ENCODE data around the gene MYO10. TPM values are rescaled to one million over a fixed set of nuclear protein-coding genes. Genes with fewer than 3 reads are reported as not detected.

MYO10 gene
- polyA plus RNA-seq, 12 donors, result 20.3 to 40.0 (median 29.8) TPM; not detected in 1

GRCh38 chr5:16944816-16945562 lies 8.9 kb upstream of the MYO10 start:
- no peak for DNase-seq

- no peak for DNase-seq
Measured at GRCh38 chr5:16943846-16944678, 8.0 kb upstream of the MYO10 start.

- DNase-seq, result no peak
Measured at GRCh38 chr5:16937503-16938161, 1.5 kb upstream of the MYO10 start.

- DNase-seq, result no peak
Measured at GRCh38 chr5:16936989-16937438, 926 bp upstream of the MYO10 start.

DNA sequence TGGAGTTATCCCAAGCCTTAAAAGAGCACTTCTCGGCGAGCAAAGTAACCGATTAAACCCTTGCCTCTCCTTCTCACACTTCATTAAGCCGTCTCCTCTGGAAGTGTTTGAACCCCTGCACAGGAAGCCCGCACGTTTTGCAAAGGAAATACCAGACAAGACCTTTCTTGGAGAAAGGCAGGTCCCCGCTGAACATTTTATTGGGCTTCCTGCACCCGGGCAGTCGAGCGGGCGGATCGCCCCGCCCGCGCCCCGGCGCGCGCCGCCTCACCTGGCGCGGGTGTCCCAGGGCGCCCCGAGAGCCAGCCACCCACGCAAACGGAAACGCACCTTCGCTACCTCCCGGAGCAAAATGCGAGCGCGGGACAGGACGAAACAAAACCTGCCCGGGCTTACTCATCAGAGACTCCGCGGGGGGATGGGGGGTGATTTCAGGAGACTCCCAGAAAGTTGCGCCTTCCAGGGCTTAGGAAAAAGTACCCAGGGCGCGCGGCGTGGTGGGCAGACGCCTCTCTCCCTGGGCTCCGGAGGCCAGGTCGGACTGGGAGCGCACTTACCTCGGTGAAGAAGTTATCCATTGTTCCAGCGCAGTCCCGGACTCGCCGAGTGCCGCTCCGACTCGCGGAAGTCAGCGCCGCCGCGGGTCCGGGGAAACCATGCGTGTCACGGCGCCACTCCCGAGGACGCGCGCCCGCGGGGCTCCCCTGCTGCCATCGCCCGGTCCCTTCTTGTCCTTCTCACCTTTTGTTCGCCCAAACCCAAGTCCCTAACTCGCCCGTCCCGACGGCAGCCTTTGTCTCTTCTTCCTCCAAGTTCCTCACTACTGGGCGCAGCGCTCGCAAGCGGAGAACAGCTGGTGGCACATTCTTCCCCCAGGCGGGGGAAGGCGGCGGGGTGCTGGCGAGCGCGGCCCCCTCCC lies 598 bp downstream of the MYO10 start:
- peak; percentile 57 for DNase-seq

DNA sequence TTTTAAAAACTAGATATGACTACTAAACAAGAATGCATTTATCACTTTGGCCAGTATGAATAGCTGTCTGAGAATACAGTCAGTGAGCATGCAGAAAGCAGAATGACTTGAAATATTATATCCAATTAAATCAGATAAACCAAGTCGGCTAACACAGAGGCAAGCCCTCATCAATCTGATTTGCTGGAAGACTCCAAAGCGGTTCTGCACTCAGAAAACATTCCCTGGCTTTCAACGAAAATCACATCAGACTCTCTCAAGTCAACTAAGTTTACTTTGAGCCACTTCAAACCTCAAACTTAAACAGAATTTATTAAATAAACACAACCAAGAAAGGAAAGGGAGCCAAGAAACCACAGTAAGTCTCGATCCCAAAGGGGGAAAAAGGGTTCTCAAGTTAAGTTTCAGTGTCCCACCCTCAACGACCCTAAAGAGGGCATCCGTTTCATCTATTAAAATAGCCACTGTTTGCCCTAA lies 1.4 kb downstream of the MYO10 start:
- no peak for DNase-seq

GRCh38 chr5:16934123-16934522 lies 2.0 kb downstream of the MYO10 start:
- DNase-seq, result peak; percentile 65

GRCh38 chr5:16933337-16933736 lies 2.8 kb downstream of the MYO10 start:
- no peak for DNase-seq

GRCh38 chr5:16932401-16932800 lies 3.7 kb downstream of the MYO10 start:
- no peak for DNase-seq

DNA sequence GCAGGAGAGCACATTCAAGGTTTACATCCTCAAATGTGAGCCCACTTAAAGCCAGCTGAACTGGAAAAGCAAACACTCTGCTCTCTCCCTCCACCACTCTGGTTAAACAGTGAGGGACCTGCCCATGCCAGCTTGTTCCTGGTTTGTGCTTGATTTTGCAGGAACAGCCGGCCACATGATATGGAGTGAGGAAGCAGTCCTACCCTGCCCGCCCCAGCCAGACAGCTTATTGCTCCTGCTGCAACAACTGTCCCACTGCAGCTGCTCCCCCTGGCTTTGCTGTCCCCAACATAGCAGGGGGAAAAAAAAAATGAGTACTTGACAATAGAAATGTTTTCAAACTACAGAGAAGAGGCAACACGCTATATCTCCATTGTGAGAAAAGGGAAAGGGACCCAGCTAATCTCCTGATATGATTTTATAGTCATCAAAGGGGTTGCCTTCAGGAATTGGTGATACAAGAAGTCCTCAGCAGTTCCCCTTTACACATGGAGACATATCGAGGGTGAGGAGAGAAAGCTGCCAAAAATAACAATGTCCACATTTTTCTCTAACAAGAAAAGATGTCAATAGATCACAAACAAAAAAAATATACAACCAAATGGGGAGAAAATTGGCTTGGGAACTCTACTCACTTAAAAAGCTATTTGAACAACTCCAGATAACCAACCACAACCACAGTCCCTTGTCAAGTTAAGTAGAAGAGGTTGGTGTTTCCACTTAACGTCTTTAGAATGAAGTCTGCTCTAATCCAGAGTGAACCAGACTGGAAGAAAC lies 4.6 kb downstream of the MYO10 start:
- DNase-seq, result no peak

DNA sequence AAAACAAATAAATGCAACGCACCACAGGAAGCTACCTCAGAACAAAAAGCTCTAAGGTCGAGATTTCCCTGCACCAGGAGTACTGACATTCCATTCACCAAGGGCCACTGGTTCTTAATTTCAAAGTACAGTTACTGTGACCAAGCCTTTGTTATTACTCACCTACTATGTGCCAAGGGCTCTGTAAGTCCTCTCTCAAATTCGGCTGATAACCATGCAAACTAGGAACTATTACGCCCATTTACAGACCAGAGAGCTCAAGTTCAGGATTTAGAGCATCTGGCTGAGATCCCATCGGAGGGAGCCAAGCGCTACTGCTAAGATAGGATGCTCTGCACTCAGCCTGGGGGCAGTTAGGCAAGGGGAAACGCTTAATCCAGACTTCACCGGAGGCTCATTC lies 5.6 kb downstream of the MYO10 start:
- DNase-seq, result no peak

- DNase-seq, result no peak
Measured at GRCh38 chr5:16929831-16930230, 6.3 kb downstream of the MYO10 start.

DNA sequence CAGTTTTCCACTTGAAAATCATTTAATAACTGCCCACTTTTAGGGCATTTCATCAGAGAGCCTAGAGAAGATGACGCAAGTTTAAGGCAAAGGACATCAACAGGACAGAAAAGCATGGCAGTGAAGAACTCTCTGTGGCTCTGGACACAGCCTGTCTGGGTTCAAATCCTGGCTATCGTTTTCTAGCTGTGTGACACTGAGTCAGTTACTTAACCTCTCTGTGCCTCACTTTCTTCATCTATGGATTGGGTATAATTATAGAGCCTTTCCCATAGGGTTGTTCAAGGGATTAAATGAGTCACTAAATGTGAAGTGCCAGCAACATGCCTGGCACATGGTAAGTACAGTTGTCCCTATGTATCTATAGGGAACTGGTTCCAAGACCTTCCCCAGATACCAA lies 6.7 kb downstream of the MYO10 start:
- no peak for DNase-seq

DNA sequence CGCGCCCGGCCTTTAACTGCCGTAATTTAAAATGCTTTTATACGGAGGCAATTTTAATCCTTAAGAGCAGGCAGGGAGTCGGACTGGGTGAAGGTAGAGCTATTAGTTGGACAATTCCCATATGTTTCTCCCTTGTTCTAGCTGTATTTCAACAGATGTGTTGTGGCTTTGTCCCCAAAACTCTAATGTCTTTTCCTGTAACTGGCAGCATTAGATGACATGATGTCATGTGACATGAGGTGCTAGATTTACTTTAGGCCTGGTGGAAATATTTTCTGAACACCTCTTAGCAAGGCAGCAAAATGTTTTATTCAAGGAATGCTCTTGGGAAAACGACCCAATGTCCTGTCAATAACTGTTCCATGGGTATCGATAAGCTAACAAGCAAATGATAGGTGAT lies 8.5 kb downstream of the MYO10 start:
- no peak for DNase-seq

- no peak for DNase-seq
Measured at GRCh38 chr5:16926417-16926816, 9.7 kb downstream of the MYO10 start.

- DNase-seq, result no peak
Measured at GRCh38 chr5:16924206-16924605, 11.9 kb downstream of the MYO10 start.

DNA sequence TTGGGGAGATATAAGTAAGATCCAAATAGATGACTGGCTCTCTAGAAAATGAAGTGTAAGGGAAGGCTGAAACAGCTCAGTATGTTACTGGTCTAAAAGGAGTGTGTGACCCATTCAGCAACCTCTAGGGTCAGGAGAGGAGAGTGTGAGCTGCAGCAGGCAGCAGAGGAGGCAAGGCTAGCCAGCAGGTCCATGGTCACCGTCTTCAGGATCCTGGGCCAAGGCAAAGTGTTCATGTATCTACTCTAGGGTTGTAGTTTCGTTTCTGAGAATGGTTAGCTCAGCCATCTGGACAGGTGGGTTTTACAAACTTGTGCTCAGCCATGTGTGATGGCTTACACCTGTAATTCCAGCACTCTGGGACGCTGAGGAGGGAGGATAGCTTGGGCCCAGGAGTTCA lies 13.7 kb downstream of the MYO10 start:
- DNase-seq, result no peak

- DNase-seq, result no peak
Measured at GRCh38 chr5:16921211-16921610, 14.9 kb downstream of the MYO10 start.

DNA sequence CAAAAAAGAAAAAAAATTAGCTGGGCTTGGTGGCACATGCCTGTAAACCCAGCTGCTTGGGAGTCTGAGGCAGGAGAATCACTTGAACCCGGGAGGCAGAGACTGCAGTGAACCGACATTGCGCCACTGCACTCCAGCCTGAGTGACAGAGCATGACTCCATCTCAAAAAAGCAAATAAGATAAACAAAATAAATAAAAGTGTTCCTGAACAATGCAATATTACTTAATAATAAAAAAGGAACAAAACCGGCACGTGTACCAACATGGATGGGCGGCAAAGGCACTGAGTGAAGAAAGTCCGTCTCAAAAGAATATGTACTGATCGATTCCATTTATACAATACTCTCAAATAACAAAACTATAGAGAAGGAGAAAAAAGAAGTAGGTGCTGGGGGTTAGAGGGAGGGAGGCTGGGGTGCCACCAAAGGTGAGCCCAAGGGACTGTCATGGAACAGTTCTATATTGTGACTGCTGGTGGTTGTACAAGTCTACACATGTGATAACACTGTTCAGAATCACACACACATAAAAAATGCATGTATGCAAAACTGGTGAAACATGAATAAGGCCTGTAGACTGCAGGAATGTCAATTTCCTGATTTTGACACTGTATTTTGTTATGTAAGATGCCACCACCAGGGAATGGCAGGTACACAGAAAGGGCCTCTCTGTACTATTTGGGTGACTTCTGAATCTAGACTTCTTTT lies 15.8 kb downstream of the MYO10 start:
- DNase-seq, result no peak

All from muscle of arm (tissue), 12 donors.